ENCODE measurements around the gene CPED1.

- TF ChIP-seq CTCF (IDR thresholded peaks at IDR 0.05) (no peak), POLR2AphosphoS5 (IDR thresholded peaks at IDR 0.05) (no peak), EP300 (IDR thresholded peaks at IDR 0.05; ENCODE audit: low read depth) (no peak)
Measured at GRCh38 chr7:121085922-121086321, 97.4 kb downstream of the CPED1 start.

Measured in transverse colon (tissue), 4 donors.